Glomerular visceral epithelial cell (primary cell): ENCODE measurements around the gene HOXA7.

ENCODE experiments used
- DNase-seq: peaks from one replicate; pipeline ENCODE4 v3.0.0-alpha.2; 2016; ENCODE audit errors: extremely low spot score

Gene HOXA7

DNA sequence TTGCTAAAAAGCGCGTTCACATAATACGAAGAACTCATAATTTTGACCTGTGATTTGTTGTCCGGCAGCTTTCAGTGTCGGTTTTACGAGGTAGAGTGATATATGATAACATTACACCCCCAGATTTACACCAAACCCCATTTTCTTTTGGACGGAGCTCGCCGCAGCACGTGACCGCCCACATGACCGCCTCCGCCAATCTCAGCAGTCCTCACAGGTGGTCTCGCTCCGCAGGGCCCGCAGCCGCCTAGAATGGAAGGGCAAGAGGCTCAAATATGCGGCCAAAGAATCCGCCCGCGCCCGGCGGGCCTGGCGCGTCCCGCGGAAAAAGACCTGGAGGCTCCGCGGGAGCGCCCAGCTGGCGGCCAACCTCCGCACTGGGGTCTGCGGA is at the start of gene HOXA7:
TSS of gene HOXA7 (minus strand) at position 168 of the 391 bp plus-strand sequence. CDS start at position 38, 130 bp downstream.
- peak; percentile 62 for DNase-seq

DNA sequence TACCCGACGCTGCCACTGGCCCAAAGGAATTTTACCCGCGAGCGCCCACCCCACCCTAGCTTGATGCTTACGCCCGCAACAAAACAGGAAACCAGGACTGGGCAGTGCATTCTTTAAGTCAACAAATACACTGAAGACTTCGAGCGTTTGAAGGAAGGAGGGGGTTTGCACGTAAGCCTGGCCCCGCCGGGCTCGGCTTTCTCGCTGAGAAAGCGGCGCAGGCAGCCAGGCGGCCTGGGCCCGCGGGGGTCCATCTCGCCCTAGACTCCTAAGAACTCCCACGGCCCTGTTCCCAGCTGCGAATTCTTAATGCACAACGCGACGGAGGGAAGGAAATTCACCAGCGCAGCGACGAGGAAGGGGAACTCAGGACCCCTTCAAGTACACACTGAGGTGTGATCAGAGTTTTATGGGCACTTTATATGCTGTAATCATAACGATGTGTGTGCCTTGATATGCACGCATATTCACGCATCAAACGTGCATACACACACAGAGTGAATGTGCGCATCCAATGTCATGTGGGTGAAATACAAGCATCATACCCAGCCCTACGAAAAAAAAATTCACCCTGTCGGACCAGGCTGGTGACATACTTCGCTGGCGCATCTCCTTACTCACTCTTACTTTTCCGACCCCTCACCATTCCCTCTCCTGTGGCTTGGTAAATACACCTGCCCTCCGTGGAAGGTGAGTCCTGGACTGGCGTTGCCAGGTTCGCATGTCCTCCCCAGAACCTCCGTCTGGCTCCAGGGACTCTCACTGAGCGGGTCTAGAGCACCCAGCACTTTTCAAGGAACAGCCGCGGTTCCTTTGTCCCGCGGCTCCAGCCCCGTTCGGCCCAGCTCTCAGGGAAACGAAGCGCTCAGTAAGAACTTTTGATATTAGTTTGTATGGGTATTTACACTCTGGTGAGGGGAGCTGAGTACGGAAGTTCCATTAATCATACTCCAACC is 49.1 kb upstream of the HOXA7 start:
- DNase-seq, result no peak

DNA sequence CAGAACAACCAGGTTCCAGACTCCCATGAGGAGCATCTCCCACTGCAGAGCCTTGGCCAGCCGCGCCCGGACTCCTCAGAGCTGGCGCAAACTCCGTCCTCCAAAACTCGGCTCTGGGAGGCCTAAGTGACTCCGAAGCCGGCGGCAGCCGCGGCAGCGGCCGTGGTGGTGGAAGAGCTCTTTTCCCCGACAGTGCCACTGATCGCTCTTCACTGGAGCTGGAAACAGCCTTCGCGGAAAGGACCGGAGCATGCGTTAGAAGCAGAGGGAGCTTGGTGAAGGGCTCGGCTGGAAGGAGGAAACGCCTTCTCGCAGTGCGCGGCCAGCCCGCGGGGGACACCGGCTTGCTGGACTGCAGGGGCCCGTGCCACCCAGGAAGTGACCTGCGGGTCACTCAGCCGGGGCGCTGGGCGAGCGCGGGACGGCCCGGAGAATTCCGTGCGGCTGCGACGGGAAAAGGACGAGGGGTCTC is 48.4 kb upstream of the HOXA7 start:
- peak; percentile 25 for DNase-seq

DNA sequence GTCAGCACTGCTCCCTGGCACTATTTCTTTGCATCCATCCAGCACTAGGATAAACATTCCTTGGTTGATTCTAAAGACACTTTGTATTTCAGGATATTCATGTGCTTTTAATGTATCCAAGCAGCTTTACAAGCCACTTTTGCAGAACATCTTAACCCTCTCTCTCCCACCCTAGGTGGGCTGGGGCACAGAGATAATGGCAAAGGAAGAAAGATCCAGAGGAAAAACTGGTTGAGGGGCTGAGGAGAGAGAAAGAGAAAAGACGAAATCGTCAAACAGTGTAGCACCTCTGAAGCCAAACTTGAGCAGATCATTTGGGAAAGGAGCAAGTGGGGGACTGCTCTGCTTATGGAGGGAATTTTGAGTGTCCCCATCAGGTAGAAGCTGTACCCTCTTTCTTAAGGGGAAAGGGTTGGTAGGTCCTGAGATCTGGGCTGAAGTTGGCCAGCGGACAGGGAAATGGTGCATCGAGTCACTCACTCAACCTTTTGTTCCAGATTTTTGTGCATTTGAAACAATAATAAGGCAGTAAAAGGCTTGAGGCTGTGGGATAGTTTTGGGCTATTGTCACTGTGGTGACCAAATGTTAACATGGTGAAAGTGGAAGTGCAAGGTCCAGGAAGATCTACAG is 47.6 kb upstream of the HOXA7 start:
- DNase-seq, result no peak

DNA sequence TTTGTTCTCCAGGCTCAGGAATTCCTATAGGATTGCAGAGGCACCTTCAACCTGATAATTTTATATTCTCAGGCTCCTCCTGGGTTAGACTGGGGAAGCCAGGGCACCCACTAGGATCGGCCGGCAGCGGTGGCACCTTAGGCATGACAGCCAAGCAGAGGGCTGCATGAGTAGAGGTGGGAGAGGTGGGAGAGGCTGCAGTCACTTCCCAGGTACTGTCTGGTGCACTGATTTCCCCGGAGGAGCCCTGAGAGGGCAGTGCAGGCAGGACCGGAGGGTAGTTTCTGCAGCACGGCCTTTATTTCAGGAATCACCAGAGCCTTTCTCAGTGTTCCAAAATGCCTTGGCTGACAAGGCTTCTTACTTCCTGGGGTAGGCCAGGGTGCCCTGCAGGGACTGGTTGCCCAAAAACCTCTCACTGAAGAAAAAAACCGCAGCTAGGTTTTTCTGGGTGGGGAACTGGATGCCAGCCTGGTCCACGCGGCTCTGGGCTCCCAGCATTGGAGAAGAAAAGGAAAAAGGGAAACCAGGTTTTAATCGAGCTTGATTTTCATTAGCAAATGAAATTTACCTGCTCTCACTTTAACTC is 47.0 kb upstream of the HOXA7 start:
- no peak for DNase-seq

DNA sequence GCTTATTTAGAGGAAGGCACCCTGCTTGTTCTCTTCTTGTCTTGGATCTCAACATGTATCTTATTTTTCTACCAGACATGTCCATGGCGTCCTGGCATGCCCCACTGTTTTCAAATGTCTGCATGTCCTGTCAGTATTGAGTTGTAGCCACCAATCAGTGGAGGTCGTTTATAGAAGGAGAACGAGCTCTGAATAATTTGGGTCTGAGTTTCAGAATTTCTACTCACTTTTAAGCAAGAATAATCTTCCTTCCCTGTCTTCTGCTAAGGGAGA is 46.3 kb upstream of the HOXA7 start:
- no peak for DNase-seq

DNA sequence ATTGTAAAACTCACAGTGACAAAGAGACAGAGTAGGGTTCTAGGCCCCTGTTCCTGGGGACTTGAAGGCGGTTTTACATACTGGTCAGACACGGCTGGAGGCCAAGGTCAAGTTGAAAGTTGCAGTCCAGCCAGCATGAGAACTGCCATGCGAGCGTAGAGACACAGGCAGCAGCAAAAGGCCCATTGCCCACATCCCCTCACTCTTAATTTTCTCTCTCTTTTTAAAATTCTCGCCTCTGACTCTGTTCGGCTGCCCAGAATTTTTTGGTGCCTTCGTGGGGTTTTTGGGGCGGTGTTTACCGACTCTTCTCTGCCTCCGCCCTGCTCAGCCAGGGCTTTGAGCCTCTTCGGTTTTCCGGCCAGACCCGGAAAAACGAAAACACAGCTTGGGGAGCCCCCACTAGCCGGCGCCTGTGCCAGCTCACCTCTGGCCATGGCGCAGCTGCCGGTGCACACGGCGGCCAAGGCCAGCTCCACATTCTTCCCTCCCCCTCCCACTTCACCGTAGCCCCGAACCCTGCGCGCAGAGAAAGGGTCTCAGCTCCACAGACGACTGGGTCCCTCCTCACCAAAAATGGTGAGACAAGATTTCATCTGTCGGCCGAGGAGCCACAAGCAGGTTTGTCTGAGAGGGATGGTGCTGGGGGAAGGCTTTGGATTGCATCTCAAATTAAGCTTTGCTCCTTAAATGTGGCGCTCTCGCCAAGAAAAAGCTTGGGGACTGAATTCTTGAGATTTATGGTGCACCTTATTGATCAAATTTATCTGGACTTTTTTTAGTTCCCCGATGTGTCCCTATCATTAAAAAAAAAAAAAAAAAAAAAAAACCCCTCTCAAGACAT is 45.8 kb upstream of the HOXA7 start:
- no peak for DNase-seq

DNA sequence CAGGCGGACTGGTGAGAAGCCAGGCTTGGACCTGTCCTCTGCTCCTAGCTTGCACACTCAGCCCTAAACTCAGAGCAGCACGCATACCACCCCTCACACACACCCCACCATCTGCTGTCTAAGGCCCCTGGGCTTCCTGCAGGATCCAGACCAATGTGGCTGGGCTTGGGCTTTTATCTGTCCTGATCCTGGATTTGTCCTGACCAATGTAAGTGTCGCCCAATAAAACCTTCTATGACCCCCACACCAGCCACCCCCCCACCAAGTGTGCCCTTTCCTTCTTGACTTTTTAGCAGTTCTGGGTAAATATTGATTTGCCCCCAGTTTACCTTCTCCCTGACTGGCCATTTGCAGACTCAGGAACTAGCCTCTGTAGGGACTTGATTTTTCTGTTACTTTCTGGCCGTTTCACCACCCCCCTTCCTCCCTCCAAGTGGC is 45.1 kb upstream of the HOXA7 start:
- DNase-seq, result no peak

DNA sequence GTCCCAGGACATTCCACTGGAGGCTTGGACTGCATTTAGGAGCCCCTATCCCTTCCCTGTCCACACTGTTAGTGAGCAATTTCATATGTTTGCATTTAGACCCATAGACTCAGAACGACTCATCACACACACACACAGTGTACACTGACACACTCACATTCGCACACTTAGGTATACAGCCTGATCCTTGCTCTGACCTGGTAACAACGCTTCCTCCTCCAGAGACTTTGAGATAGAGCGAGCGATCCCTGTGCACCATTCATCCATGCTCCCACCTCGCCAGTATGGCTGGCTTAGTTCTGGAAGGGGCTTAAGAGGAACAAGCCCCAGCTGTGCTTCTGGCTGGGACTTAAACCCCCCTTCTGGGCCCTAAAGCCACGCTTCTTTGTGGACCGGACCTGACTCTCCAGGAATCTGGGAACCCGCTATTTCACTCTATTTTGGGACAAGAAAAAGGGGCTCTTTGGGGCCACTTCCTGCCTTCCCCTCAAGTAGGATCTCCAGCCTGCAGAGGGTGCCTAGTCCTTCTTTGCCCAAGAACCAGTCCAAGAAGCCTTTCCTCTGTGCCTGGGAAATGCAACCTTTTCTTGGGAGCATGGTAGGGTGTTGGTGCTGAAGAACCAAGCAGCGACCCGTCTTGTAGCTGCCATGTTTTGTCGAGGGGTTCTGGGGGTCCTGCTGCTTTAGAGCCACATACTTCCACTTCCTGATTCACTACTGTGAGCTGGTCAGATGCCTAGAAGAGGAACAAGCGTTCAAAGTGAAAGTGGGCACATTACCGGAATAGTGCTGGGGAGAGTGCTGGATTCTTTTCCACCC is 44.5 kb upstream of the HOXA7 start:
- DNase-seq, result no peak

DNA sequence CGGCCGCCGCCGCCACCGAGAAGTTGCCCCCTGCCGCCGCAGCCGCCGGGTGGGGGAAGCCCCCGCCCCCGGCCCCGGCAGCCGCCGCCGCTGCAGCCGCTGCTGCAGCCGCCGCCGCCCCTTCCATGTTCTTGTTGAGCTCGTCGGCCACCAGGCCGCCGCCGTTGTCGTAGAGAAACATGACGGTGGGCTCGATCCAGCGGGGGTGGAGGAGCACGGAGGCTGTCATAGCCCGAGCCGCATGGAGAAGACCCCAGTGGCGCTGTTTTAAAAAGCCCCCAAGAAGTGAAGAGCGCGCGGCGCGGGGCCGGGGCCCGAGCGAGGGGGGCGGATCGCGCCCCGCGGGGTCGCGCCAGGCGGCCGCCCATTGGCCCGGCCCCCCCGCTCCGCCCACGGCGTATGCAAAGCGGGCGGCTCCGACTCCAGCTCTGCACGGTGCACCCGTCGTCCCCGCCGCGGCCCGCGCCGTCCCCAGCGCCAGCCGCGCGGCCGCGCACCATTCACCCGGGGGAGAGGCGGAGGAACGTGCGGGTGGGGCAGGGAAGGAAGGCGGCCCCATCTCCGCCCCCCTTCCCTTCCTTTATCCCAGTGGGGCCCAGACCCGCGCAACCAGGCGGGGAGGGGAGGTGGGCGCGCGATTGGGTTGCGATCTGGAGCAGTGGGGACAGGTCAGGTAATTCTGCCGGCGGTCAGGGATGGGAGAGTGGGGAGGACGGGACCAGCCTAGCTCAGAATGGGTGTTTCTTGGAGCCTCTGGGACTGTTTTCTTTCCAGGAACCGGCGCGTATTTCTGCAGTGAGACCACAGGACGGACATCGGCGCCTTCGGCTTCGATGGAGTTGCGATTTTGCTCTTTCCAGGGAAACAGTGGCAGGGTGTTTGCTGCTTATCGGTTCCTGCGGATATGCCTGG is 43.6 kb upstream of the HOXA7 start, which contains the start of gene HOXA13:
TSS of gene HOXA13 (minus strand) at position 243 of the 912 bp plus-strand sequence. CDS start at position 229, 14 bp downstream.
- peak; percentile 53 for DNase-seq

DNA sequence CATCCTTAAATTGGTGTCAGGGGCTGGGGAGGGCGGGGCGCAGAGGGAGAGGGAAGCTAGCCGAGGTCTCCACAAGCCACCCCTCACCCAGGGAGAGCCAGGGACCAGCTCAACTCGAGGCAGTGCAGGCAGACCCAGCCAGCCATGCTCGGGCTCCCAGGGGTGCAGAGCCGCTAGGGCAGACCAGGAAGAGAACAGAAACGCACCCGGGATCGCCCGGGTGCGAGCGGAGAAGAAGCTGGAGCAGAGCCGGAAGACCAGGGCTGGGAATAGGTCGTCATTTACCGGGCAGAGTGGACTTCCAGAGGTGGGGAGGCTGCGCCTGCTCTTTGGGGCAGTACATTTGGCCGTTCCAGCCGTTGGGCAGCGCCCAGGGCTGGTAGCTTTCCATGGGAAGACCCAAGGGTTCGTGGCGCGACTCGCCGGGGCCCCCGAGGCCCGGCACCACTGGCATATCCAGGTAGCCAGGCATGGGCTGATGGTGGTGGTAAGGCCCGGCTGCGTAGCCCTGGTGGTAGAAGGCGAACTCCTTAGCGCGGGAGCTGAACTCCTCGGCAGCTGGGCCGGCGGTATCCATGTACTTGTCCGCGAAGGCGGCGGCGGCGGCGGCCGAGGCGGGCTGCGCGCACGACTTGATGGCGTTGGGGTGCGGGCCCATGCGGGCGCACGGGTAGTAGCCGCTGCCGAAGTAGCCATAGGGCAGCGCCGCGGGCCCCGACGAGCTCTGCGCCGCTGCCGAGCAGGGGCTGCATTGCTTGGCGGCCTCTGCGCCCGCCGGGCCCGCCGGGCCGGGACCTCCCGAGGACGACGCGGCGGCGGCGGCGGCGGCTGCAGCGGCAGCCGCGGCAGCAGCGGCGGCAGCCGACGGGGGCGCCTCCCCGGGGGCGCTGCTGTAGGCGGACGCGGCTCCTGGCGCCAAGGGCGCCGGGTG is 42.7 kb upstream of the HOXA7 start:
- peak; percentile 38 for DNase-seq

DNA sequence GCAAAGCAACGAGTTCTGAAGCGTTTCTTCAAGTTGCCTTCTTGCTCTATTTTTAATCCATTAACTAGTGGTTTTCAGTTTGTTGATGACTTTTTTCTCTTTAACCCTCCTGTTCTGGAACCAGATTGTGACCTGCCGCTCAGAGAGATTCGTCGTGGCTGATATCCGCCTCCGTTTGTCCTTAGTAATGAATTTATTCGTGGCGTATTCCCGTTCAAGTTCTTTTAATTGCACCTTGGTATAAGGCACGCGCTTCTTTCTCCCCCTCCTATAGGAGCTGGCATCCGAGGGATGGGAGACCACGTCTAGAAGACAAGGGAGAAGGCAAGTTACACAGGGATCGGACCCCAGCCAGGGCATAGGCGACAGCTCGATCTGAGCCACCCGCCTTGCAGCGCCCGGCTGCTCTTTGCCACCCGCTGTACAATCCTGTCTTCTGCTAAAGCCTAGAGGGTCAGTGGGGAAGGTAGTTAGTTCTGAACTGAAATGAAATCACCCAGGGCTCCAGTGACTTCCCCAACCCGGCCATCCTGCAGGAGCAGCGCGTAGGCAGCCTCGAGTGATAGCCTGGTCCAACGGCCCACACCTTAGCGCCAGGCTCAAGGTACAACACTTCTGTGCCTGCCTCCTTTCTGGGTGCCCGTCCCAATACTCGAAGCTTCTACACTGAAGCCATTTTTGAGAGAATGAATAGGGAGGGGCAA is 41.8 kb upstream of the HOXA7 start:
- DNase-seq, result no peak

DNA sequence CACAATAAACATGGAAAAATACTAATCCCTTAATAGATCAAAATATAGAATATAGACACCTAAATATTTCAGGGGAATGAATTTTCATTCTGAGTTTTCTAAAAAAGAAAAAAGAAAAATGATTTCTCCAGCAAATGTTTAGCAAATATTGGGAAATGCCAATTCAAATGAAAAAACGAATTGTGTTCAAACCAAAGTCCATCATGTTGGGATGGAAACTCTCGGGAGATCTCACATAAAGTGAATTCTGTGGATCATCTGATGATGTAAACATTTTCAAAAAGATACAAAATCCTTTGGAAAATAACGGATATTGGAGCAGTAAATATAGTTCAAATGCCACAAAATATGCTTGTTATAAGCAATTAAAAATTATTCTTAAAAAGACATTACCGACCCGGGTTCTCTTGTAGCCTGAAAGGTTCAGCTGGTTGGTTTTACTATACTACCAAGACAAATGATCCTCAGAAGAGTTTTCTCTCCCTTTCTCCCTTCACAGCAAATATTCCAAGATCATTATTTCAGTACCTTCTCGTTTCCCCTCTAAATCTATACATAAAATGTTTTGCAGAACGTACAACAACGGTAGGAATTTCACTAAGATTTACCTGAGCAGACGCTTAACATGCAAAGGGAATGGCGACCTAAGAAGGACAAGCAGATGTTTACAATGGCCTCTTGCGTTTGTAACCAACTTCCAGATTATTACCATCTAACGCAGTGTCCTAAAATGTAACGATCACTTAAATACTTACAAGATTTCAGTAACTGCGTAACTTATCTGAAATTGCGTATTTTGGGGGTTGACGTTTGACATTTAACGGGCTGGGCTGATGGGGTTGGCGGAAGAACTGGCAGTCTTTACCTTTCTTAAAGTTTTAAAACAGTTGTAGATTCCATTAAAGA is 40.9 kb upstream of the HOXA7 start:
- DNase-seq, result no peak

DNA sequence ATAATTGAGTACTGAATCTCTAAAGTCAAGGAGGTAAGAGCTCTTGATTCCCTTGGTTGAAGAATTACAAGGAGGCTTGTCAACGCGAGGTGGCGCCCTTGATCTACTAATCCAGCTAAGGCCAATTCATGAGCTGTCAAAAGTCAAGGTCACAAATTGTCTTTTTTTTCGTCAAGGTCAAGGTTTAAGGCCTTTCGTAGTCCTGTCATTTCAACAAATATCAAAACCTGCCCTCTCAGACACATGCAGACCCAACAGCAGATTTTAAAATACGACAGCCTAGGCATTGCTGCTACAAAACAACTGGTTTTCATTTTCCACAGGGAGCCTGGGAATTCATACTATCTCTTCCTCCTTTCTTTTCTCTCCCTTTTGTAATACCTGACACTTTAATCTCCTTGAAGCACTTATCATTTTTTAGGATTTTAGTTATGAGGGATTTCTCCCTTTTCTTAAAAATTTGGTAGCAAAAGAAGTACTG is 39.9 kb upstream of the HOXA7 start:
- peak; percentile 60 for DNase-seq

DNA sequence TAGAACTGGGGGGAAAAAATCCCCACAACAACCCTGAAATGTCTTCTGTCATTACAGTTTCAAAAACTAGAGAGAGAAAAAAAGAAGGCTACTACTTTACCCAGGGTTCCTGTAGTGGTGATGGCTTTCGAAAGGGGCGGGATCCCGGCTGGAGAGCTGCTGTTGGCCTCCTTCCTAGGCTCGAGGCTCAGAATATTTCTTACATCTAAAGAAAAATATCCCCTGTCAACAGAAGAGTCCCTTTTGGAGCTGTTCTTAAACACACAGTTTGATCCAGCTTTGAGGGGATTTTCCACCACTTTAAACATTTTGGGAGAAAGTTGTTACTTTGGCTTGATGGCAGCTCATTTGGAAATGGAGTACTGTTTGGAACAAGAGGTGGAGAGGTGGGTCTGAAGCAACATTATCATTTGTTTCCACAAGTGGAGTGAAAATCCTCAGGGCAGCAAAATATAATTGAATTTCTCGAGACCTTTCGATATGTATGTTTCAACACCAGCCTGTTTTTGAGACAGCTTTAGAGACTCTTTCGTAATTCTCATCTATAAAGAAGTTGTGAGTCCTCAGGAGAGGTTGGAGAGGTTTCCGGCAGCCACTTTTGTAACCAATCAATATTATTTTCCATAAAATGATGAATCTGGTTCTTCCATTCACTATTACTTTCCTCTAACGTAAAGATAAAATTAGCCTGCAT is 38.4 kb upstream of the HOXA7 start:
- DNase-seq, result no peak

DNA sequence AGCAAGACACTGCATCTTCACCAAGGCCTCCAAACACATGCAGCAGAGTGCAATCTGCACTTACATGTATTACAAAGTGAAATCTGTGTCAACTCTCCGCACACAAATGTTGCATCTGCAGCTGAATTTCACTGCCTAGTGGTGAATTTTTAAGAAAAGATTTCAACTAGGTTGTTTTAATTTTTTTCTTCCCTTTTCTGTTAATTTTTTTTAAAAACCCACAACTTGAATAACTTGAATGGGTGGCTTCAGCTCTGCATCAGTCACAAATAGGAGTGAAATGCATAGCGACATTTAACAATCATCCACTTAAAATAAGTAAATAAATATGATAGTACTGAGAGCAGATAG is 37.5 kb upstream of the HOXA7 start:
- DNase-seq, result no peak
